ENCODE results near the gene EEF1AKMT1. TPM values are rescaled to one million over a fixed set of nuclear protein-coding genes. Genes with fewer than 3 reads are reported as not detected.

The EEF1AKMT1 gene
- total RNA-seq, 1 donor from 2014 or later = 9.4 TPM

DNA sequence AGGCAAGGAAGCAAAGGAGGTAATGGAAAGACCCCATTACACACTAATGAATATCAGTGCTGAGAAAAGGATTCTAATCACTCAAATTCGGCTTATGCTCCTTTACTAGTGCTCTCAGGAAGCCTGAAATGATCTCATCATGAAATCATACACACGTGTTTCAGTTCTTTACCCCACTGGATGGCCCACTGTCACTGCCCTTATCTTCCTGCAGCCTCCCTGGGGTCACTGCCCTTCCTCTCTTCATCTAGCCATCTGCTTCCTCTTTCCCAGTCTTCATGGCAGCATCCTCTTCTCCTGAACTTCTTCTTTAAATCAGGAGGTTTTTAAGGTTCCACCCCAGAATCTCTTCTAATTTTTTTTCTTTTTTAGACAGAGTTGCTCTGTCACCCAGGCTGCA, 27.9 kb upstream of the EEF1AKMT1 start:
- H3K36me3 Mint-ChIP-seq (ENCODE audit: low read depth) = peaks cover 7% of the 10 kb centered on the region
- H3K4me1 Mint-ChIP-seq (ENCODE audit: low read depth) = peaks cover 12% of the 10 kb centered on the region
- H3K27ac Mint-ChIP-seq (ENCODE audit: unreplicated experiment) = no peak overlapping the region
- no peak overlapping the region for H3K4me3 Mint-ChIP-seq (ENCODE audit: unreplicated experiment)
- no peaks in the 10 kb centered on the region for H3K27me3 Mint-ChIP-seq (ENCODE audit: low read depth)
- no peaks in the 10 kb centered on the region for H3K9me3 Mint-ChIP-seq (ENCODE audit: low read depth)
- no peak for DNase-seq (ENCODE audit: low spot score)
- TF ChIP-seq, protein P1, sequence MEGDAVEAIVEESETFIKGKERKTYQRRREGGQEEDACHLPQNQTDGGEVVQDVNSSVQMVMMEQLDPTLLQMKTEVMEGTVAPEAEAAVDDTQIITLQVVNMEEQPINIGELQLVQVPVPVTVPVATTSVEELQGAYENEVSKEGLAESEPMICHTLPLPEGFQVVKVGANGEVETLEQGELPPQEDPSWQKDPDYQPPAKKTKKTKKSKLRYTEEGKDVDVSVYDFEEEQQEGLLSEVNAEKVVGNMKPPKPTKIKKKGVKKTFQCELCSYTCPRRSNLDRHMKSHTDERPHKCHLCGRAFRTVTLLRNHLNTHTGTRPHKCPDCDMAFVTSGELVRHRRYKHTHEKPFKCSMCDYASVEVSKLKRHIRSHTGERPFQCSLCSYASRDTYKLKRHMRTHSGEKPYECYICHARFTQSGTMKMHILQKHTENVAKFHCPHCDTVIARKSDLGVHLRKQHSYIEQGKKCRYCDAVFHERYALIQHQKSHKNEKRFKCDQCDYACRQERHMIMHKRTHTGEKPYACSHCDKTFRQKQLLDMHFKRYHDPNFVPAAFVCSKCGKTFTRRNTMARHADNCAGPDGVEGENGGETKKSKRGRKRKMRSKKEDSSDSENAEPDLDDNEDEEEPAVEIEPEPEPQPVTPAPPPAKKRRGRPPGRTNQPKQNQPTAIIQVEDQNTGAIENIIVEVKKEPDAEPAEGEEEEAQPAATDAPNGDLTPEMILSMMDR (IDR thresholded peaks at IDR 0.05) = no peak

DNA sequence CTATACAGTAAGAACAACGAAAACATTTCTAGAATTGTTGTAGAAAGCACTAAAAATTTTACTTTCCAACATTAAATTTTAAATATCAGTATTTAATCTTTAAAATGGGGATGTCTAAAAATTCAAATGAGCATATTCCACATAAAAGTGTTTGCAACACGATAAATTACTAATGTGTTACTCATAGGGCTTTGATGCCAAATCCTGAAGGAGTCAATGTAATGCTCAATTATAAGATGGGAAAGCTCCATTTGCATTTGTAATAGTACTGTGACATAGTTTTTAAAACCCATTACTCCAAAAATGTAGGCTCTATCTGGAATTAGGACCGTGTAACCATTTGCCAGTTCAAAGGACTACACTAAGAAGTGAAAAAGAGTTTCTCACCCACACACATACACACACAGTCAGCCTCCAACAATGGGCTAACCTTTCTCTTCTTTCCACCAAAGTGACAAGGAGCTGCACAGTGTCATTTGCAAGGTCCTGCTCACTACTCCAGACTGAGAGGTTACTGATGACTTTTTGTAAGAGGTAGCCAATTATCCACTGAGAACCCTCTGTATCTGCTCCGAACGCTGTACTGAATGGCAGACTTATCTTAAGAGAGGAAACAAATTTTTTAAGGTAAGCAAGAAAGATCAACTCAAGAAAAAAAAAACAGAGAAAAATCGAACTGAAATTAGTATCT, 26.1 kb upstream of the EEF1AKMT1 start:
- Mint-ChIP-seq H3K27me3 (ENCODE audit: low read depth) (no peaks in the 10 kb centered on the region), H3K4me1 (ENCODE audit: low read depth) (peaks cover 11% of the 10 kb centered on the region), H3K36me3 (ENCODE audit: low read depth) (peaks cover 8% of the 10 kb centered on the region), H3K27ac (ENCODE audit: unreplicated experiment) (no peak overlapping the region), H3K9me3 (ENCODE audit: low read depth) (no peaks in the 10 kb centered on the region), H3K4me3 (ENCODE audit: unreplicated experiment) (no peak overlapping the region)
- no peak for DNase-seq (ENCODE audit: low spot score)
- TF ChIP-seq, protein P1 (IDR thresholded peaks at IDR 0.05) = no peak

DNA sequence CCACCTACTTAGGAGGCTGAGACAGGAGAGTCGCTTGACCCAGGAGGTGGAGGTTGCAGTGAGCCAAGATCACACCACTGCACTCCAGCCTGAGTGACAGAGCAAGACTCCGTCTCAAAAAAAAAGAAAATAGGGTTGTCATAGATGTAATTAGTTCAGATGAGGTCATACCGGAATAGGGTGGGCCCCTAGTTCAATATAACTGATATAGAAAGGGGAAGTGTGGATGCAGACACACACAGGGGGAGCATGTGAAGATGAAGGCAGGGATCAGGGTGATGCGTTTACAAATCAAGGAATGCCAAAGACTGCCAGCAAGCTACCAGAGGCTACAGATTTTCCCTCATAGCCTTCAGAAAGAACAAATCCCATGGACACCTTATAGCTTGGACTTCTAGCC, 24.3 kb upstream of the EEF1AKMT1 start:
- Mint-ChIP-seq H3K36me3 (ENCODE audit: low read depth) (peaks cover 12% of the 10 kb centered on the region), H3K27me3 (ENCODE audit: low read depth) (no peaks in the 10 kb centered on the region), H3K27ac (ENCODE audit: unreplicated experiment) (no peak overlapping the region), H3K4me1 (ENCODE audit: low read depth) (peaks cover 11% of the 10 kb centered on the region), H3K4me3 (ENCODE audit: unreplicated experiment) (no peak overlapping the region), H3K9me3 (ENCODE audit: low read depth) (no peaks in the 10 kb centered on the region)
- no peak for DNase-seq (ENCODE audit: low spot score)
- TF ChIP-seq, protein P1 (IDR thresholded peaks at IDR 0.05) = no peak

DNA sequence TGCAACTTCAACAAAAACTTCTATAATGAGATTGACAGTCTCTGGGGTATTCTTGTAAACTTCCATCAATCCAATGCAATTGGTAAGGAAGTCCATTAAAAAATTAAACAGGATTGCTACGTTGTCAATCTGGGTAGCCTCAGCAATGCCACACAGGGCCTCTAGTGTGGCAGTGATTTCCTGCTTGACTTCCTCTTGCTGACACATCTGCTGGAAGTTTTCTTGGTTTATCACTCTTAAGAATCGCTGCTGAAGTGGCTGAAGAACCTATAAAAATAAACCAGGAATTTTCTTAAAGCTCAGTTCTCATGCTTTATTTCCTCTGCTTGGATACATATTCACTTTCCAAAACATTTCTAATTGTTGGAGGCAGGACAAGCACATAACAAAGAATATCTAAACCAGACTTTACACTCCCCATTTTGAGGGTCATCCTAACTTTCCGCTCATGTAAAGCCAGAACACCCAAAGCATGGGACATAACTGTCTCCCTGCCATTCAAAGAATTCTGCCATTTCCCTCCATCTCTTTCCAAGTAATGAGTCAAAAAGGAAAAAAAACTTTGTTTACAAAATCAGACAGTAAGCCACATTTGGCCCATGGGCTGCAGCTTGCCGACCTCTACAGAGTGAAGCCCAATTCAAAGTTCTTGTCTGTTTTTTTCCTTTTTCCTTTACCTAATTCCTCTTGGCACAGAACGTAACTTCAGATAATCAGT, 23.2 kb upstream of the EEF1AKMT1 start:
- no peaks in the 10 kb centered on the region for H3K27me3 Mint-ChIP-seq (ENCODE audit: low read depth)
- no peak overlapping the region for H3K4me3 Mint-ChIP-seq (ENCODE audit: unreplicated experiment)
- no peak for DNase-seq (ENCODE audit: low spot score)
- H3K36me3 Mint-ChIP-seq (ENCODE audit: low read depth) = peaks cover 12% of the 10 kb centered on the region
- TF ChIP-seq, protein P1 (IDR thresholded peaks at IDR 0.05) = no peak
- no peaks in the 10 kb centered on the region for H3K9me3 Mint-ChIP-seq (ENCODE audit: low read depth)
- H3K27ac Mint-ChIP-seq (ENCODE audit: unreplicated experiment) = peak overlapping the region; percentile 68
- peaks cover 12% of the 10 kb centered on the region for H3K4me1 Mint-ChIP-seq (ENCODE audit: low read depth)

DNA sequence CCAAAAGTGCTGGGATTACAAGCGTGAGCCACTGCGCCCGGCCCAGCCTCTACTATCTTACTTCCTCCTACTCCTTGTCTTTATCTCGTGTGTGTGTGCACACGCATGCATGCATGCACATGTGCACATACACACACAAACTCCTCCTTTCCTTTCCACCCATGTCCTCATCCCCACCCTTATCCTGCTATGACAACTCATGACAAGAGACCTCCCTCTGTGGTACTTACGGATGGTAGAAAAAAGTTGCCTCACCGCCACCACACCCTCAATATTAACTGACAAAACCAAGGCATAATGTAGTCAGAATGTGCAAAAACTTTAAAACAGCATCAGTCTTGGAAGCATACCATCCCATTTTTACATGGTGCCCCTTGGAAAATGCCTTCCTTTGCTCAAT, 15.9 kb upstream of the EEF1AKMT1 start:
- no peak for DNase-seq (ENCODE audit: low spot score)
- H3K27ac Mint-ChIP-seq (ENCODE audit: unreplicated experiment) = no peak overlapping the region
- H3K4me1 Mint-ChIP-seq (ENCODE audit: low read depth) = peaks cover 12% of the 10 kb centered on the region
- H3K27me3 Mint-ChIP-seq (ENCODE audit: low read depth) = no peaks in the 10 kb centered on the region
- TF ChIP-seq, protein P1 (IDR thresholded peaks at IDR 0.05) = no peak
- peaks cover 11% of the 10 kb centered on the region for H3K36me3 Mint-ChIP-seq (ENCODE audit: low read depth)
- H3K9me3 Mint-ChIP-seq (ENCODE audit: low read depth) = no peaks in the 10 kb centered on the region
- no peak overlapping the region for H3K4me3 Mint-ChIP-seq (ENCODE audit: unreplicated experiment)
